HuH-7 (cell line): ENCODE data around the gene ABCD1.

Experiments used
- DNase-seq: peaks from one replicate; pipeline ENCODE4 v3.0.0; 2011; ENCODE audit warnings: low spot score

Gene ABCD1

DNA sequence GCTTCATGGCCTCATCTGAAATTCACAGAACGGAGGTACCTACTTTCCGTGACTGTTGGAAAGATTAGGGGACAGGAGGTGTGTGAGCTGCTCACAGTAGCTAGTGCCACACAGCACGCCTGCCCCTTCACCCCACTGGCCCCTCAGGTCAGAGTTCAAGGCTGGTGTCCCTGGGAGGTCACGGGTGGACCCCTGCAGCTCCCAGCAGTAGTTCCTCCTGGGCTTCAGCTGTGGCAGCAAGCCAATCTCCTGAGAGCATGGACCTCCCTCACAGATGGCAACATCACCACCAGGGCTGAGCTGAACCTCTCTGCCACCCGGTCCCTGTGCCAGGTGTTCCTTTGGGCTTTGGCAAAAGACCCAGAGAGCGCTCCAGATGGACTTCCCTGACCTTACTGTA, 67.7 kb downstream of the ABCD1 start:
- no peak for DNase-seq

DNA sequence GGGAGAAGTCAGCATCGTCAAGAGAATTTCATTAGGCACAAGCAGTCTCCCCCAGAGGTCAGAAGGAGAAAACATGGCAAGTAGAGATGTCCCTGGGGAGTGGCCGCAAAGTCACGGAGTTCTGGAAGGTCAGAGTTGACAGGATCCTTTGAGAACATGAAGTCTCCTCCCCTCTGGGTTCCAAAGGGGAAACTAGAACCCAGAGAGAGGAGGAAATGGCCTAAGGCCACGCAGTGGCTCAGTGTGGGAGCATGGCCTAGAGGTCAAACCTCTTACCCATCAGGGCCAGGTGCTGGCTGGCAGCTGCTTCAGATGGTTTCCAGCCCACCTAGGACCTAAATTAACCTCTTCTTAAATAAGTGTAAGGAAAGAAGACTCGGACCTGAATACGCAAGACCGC, 68.6 kb downstream of the ABCD1 start:
- DNase-seq = no peak
